ENCODE measurements around the gene TNFAIP8.
A peak's percentile ranks its signal among the peaks of the same experiment; 100 is the strongest.

TNFAIP8 gene

GRCh38 chr5:119360905-119361593 is 5.2 kb downstream of the TNFAIP8 start:
- H3K36me3 Mint-ChIP-seq (ENCODE audit: low read depth): no peaks in the 10 kb centered on the region
- peaks cover 10% of the 10 kb centered on the region for H3K27me3 Mint-ChIP-seq (ENCODE audit: low read depth)
- no peak overlapping the region for H3K4me3 Mint-ChIP-seq
- H3K4me1 Mint-ChIP-seq: peaks cover 51% of the 10 kb centered on the region
- TF ChIP-seq CTCF (IDR thresholded peaks at IDR 0.05; ENCODE audit: unreplicated experiment in 3 of 3): no peak
- peak overlapping the region in 1 of 3 experiments; percentile 8 for H3K27ac Mint-ChIP-seq
- H3K9me3 Mint-ChIP-seq: no peaks in the 10 kb centered on the region

- Mint-ChIP-seq H3K4me1 (peaks cover 51% of the 10 kb centered on the region), H3K27me3 (ENCODE audit: low read depth) (peaks cover 4% of the 10 kb centered on the region), H3K36me3 (ENCODE audit: low read depth) (no peaks in the 10 kb centered on the region), H3K4me3 (no peak overlapping the region), H3K9me3 (no peaks in the 10 kb centered on the region), H3K27ac (no peak overlapping the region)
- TF ChIP-seq CTCF (IDR thresholded peaks at IDR 0.05; ENCODE audit: unreplicated experiment in 3 of 3): no peak
These were observed 5.8 kb downstream of the TNFAIP8 start for GRCh38 chr5:119361594-119362125.

GRCh38 chr5:119362714-119363113 is 6.9 kb downstream of the TNFAIP8 start:
- peaks cover 4% of the 10 kb centered on the region for H3K27me3 Mint-ChIP-seq (ENCODE audit: low read depth)
- H3K27ac Mint-ChIP-seq: no peak overlapping the region
- H3K9me3 Mint-ChIP-seq: no peaks in the 10 kb centered on the region
- peaks cover 50% of the 10 kb centered on the region for H3K4me1 Mint-ChIP-seq
- no peak overlapping the region for H3K4me3 Mint-ChIP-seq
- TF ChIP-seq CTCF (IDR thresholded peaks at IDR 0.05; ENCODE audit: unreplicated experiment in 3 of 3): no peak
- no peaks in the 10 kb centered on the region for H3K36me3 Mint-ChIP-seq (ENCODE audit: low read depth)

GRCh38 chr5:119363271-119363670 is 7.5 kb downstream of the TNFAIP8 start:
- TF ChIP-seq CTCF (IDR thresholded peaks at IDR 0.05; ENCODE audit: unreplicated experiment in 3 of 3): no peak
- H3K9me3 Mint-ChIP-seq: no peaks in the 10 kb centered on the region
- peaks cover 51% of the 10 kb centered on the region for H3K4me1 Mint-ChIP-seq
- peaks cover 4% of the 10 kb centered on the region for H3K27me3 Mint-ChIP-seq (ENCODE audit: low read depth)
- no peak overlapping the region for H3K4me3 Mint-ChIP-seq
- H3K27ac Mint-ChIP-seq: no peak overlapping the region
- H3K36me3 Mint-ChIP-seq (ENCODE audit: low read depth): no peaks in the 10 kb centered on the region

DNA sequence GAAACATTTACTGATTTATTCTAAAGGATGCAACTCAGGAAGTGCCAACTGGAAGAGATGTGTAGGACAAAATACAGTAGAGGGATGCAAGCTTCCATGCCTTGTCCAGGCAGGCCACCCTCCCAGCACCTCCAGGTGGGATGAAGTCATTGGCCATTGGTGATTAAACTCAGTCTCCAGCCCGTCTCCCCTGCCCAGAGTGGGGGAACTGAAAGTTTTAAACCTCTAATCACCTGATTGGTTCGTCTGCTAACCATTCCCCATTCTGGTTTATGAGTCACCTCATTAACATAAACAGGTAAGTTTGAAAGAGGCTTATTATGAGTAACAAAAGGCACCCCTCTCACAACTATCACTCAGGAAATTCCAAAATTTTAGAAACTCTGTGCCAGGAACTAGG is 8.1 kb downstream of the TNFAIP8 start:
- Mint-ChIP-seq H3K9me3 (no peaks in the 10 kb centered on the region), H3K4me3 (no peak overlapping the region), H3K27me3 (ENCODE audit: low read depth) (peaks cover 4% of the 10 kb centered on the region), H3K4me1 (peaks cover 51% of the 10 kb centered on the region), H3K36me3 (ENCODE audit: low read depth) (no peaks in the 10 kb centered on the region), H3K27ac (no peak overlapping the region)
- no peak for TF ChIP-seq CTCF (IDR thresholded peaks at IDR 0.05; ENCODE audit: unreplicated experiment in 3 of 3)

Measured in nephron (organoid).